ENCODE data around the gene HIF1A.

Gene HIF1A

DNA sequence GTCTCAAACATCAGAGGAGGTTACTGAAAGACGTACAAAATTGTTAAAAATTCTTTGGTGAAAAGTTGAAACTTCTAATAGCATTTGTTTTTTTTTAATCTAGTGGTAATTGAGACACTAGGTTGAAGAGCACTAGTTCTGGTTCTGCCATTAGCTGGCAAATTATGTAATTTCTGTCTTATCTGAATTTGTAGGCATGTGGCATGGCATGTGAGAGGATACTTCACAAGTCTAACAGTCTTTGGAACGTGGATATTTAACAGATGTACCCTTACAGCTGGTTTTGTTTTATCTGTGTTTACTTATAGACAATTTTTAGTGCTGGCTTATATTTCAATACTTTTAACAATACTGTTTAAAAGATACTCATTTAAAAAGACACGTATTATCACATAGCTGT is 72.9 kb downstream of the HIF1A start:
- Histone ChIP-seq H3K27me3 (ENCODE audit: insufficient read depth, insufficient read length) (no peaks in the 10 kb centered on the region), H3K9me3 (ENCODE audit: insufficient read depth, low read length) (no peaks in the 10 kb centered on the region), H3K9ac (ENCODE audit: insufficient read length, low read depth) (no peak overlapping the region), H3K4me3 (ENCODE audit: insufficient read length, low read depth) (no peak overlapping the region), H3K4me1 (ENCODE audit: insufficient read depth, insufficient read length) (no peaks in the 10 kb centered on the region), H3K36me3 (ENCODE audit: insufficient read depth, insufficient read length, low read length) (peaks cover 51% of the 10 kb centered on the region)
- DNase-seq (ENCODE audit: low read depth, low spot score): no peak
- no peak for TF ChIP-seq ZNF274 (IDR thresholded peaks at IDR 0.05; ENCODE audit: low read depth, low read length)
- no peak for TF ChIP-seq YY1 (IDR thresholded peaks at IDR 0.05; ENCODE audit: insufficient read depth, insufficient read length)
- no peak for TF ChIP-seq SUZ12 (IDR thresholded peaks at IDR 0.05; ENCODE audit: extremely low read depth, insufficient read depth, insufficient read length)

DNA sequence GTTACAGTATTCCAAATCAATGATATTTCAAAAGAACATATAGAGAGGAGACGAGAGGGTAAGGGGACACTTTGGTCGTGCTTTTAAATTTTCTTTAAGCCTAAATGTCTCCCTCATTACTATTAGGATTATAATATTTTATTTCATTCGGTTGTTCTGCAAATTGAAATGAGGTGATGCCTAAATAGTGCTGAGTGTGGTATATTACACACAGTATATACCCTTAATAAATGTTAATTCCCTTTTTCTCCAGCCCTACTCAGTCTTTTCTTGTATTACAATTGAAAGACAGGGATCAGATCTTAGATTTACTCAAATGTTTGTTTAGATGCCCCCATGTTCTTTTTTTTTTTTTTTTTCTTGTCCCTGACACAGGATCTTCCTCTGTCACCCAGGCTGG is 74.6 kb downstream of the HIF1A start:
- TF ChIP-seq ZNF274 (IDR thresholded peaks at IDR 0.05; ENCODE audit: low read depth, low read length): no peak
- no peak for TF ChIP-seq SUZ12 (IDR thresholded peaks at IDR 0.05; ENCODE audit: extremely low read depth, insufficient read depth, insufficient read length)
- no peak for TF ChIP-seq YY1 (IDR thresholded peaks at IDR 0.05; ENCODE audit: insufficient read depth, insufficient read length)
- no peaks in the 10 kb centered on the region for H3K4me1 ChIP-seq (ENCODE audit: insufficient read depth, insufficient read length)
- H3K9ac ChIP-seq (ENCODE audit: insufficient read length, low read depth): no peak overlapping the region
- H3K36me3 ChIP-seq (ENCODE audit: insufficient read depth, insufficient read length, low read length): peaks cover 58% of the 10 kb centered on the region
- no peak for DNase-seq (ENCODE audit: low read depth, low spot score)
- no peaks in the 10 kb centered on the region for H3K9me3 ChIP-seq (ENCODE audit: insufficient read depth, low read length)
- H3K27me3 ChIP-seq (ENCODE audit: insufficient read depth, insufficient read length): no peaks in the 10 kb centered on the region
- H3K4me3 ChIP-seq (ENCODE audit: insufficient read length, low read depth): no peak overlapping the region

DNA sequence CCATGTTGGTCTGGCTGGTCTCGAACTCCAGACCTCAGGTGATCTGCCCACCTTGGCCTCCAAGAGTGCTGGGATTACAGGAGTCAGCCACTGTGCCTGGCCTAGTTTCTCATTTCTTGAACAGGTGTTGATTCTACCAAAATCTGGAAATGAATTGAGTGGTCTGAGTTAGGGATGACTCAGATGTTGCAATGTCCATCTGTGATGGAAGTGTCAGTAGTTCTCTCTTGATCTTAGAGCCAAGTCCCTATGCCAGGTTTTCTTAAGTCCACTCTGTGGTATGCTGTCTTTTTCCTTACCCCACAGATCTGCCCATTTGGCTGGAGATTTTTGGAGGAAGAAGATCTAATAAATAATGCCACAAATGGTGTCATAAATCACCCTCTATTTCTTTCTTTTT is 79.5 kb downstream of the HIF1A start:
- no peak overlapping the region for H3K4me3 ChIP-seq (ENCODE audit: insufficient read length, low read depth)
- no peaks in the 10 kb centered on the region for H3K27me3 ChIP-seq (ENCODE audit: insufficient read depth, insufficient read length)
- DNase-seq (ENCODE audit: low read depth, low spot score): no peak
- no peak overlapping the region for H3K9ac ChIP-seq (ENCODE audit: insufficient read length, low read depth)
- peaks cover 71% of the 10 kb centered on the region for H3K36me3 ChIP-seq (ENCODE audit: insufficient read depth, insufficient read length, low read length)
- no peak for TF ChIP-seq SUZ12 (IDR thresholded peaks at IDR 0.05; ENCODE audit: extremely low read depth, insufficient read depth, insufficient read length)
- no peak for TF ChIP-seq ZNF274 (IDR thresholded peaks at IDR 0.05; ENCODE audit: low read depth, low read length)
- no peak for TF ChIP-seq YY1 (IDR thresholded peaks at IDR 0.05; ENCODE audit: insufficient read depth, insufficient read length)
- H3K4me1 ChIP-seq (ENCODE audit: insufficient read depth, insufficient read length): no peaks in the 10 kb centered on the region
- H3K9me3 ChIP-seq (ENCODE audit: insufficient read depth, low read length): no peaks in the 10 kb centered on the region

DNA sequence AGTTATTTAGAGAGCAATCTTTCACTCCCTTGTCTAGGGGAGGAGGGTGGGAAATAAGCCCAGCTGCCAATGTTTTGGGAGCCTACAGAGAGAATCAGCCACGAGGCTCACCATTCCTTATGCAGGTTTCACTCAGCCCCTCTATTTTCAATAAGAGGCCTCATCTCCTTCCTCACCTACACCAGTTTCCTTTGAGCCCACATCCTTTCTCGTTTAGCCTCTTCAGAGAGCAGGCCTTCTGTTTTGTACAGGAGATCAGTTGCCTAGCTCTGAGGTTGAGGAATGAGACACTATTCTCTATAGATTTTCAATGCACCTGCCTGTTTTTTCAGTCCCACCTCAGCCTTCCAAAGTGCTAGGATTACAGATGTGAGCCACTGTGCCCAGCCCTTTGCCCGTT is 84.8 kb downstream of the HIF1A start:
- no peaks in the 10 kb centered on the region for H3K9me3 ChIP-seq (ENCODE audit: insufficient read depth, low read length)
- no peaks in the 10 kb centered on the region for H3K4me1 ChIP-seq (ENCODE audit: insufficient read depth, insufficient read length)
- H3K27me3 ChIP-seq (ENCODE audit: insufficient read depth, insufficient read length): no peaks in the 10 kb centered on the region
- DNase-seq (ENCODE audit: low read depth, low spot score): no peak
- H3K4me3 ChIP-seq (ENCODE audit: insufficient read length, low read depth): no peak overlapping the region
- peaks cover 68% of the 10 kb centered on the region for H3K36me3 ChIP-seq (ENCODE audit: insufficient read depth, insufficient read length, low read length)
- TF ChIP-seq ZNF274 (IDR thresholded peaks at IDR 0.05; ENCODE audit: low read depth, low read length) (no peak), SUZ12 (IDR thresholded peaks at IDR 0.05; ENCODE audit: extremely low read depth, insufficient read depth, insufficient read length) (no peak), YY1 (IDR thresholded peaks at IDR 0.05; ENCODE audit: insufficient read depth, insufficient read length) (no peak)
- no peak overlapping the region for H3K9ac ChIP-seq (ENCODE audit: insufficient read length, low read depth)

DNA sequence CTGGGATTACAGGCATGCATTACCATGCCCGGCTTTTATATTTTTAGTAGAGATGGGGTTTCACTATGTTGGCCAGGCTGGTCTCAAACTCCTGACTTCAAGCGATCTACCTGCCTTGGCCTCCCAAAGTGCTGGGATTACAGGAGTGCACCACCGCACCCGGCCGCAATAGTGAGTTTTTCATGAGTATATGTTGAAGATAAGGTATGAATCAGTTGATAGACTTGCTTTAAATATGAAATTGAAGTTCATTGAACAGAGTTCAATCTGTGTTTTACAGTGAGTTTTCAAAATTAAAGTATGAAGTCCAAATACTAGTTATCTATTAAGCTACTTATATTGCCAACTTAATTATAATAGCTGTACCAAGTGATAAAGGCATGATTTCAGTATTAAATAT is 102.0 kb downstream of the HIF1A start:
- Histone ChIP-seq H3K9ac (ENCODE audit: insufficient read length, low read depth) (no peak overlapping the region), H3K36me3 (ENCODE audit: insufficient read depth, insufficient read length, low read length) (peaks cover 14% of the 10 kb centered on the region), H3K9me3 (ENCODE audit: insufficient read depth, low read length) (no peaks in the 10 kb centered on the region), H3K27me3 (ENCODE audit: insufficient read depth, insufficient read length) (no peaks in the 10 kb centered on the region), H3K4me1 (ENCODE audit: insufficient read depth, insufficient read length) (no peaks in the 10 kb centered on the region), H3K4me3 (ENCODE audit: insufficient read length, low read depth) (no peak overlapping the region)
- no peak for DNase-seq (ENCODE audit: low read depth, low spot score)
- TF ChIP-seq ZNF274 (IDR thresholded peaks at IDR 0.05; ENCODE audit: low read depth, low read length): no peak
- no peak for TF ChIP-seq YY1 (IDR thresholded peaks at IDR 0.05; ENCODE audit: insufficient read depth, insufficient read length)
- TF ChIP-seq SUZ12 (IDR thresholded peaks at IDR 0.05; ENCODE audit: extremely low read depth, insufficient read depth, insufficient read length): no peak

All from NT2/D1 (cell line).